GM18951 (cell line): ENCODE measurements around the gene NSMF.

Experiments used
- POLR2A ChIP-seq: IDR thresholded peaks from 4 replicates; pipeline ENCODE4 v1.6.1; 2011; ENCODE audit warnings: mild to moderate bottlenecking; ENCODE audit not compliant: insufficient read length, insufficient read depth; ENCODE audit errors: extremely low read depth
- in situ Hi-C: fragments of 300-500 bp; cut with MboI; formaldehyde crosslinking; loops from one replicate; pipeline ENCODE4 v1.12.0; 2022; ENCODE audit warnings: low sequenced_read_pairs, mixed read lengths, inconsistent platforms; ENCODE audit not compliant: unreplicated experiment

The NSMF gene

GRCh38 chr9:137449081-137449844, 9.9 kb downstream of the NSMF start:
- in situ Hi-C loops: no loop called here
- no peak for TF ChIP-seq POLR2A

GRCh38 chr9:137448602-137448962, 10.6 kb downstream of the NSMF start:
- no peak for TF ChIP-seq POLR2A
- in situ Hi-C loops: no loop called here

- no peak for TF ChIP-seq POLR2A
- in situ Hi-C loops: no loop called here
These were observed 11.2 kb downstream of the NSMF start for GRCh38 chr9:137447722-137448601.

GRCh38 chr9:137446851-137447471, 12.2 kb downstream of the NSMF start:
- in situ Hi-C loops: no loop called here
- TF ChIP-seq POLR2A: no peak

- no peak for TF ChIP-seq POLR2A
These were observed 13.2 kb downstream of the NSMF start for GRCh38 chr9:137445930-137446431.

GRCh38 chr9:137445275-137445807, 13.8 kb downstream of the NSMF start:
- in situ Hi-C loops: no loop called here
- no peak for TF ChIP-seq POLR2A

More at GRCh38 chr9:137445930-137446431, 13.2 kb downstream of the NSMF start:
- in situ Hi-C loops: no loop called here

GRCh38 chr9:137444106-137444790, 14.9 kb downstream of the NSMF start:
- no peak for TF ChIP-seq POLR2A
- in situ Hi-C loops: no loop called here

- in situ Hi-C loops: no loop called here
- no peak for TF ChIP-seq POLR2A
These were observed 17.2 kb downstream of the NSMF start for GRCh38 chr9:137441935-137442321.

GRCh38 chr9:137441289-137441934, 17.7 kb downstream of the NSMF start, which contains the start of gene ENTPD8:
TSS of gene ENTPD8 (minus strand) at chr9:137441357. CDS start at chr9:137438285, 3,072 bp downstream.
- no peak for TF ChIP-seq POLR2A

GRCh38 chr9:137439158-137439714, 19.9 kb downstream of the NSMF start:
- TF ChIP-seq POLR2A: no peak
- in situ Hi-C loops: no loop called here

More at GRCh38 chr9:137441289-137441934, 17.7 kb downstream of the NSMF start, which contains the start of gene ENTPD8:
- in situ Hi-C loops: no loop called here

- TF ChIP-seq POLR2A: no peak
- in situ Hi-C loops: no loop called here
These were observed 20.5 kb downstream of the NSMF start for GRCh38 chr9:137438591-137439157.
